Suprapubic skin (tissue), 4 donors: ENCODE measurements around the gene TBC1D16. TPM values are rescaled to one million over a fixed set of nuclear protein-coding genes. Genes with fewer than 3 reads are reported as not detected.
"Not testable (repeated sequence)": the region's sequence is repeated elsewhere in the genome, so short reads cannot be mapped to it uniquely, and the experiment has no call there.

Source experiments
- DNase-seq, 2 donors: peaks; one replicate each; pipeline ENCODE4 v3.0.0-alpha.2; 2019; ENCODE audit warnings: low spot score in 2 of 2
- H3K27ac ChIP-seq: fragments of 200-600 bp; sonication (generic); one replicate; pipeline ENCODE4 v1.5.1; 2019
- H3K27me3 ChIP-seq: fragments of 200-600 bp; sonication (generic); one replicate; pipeline ENCODE4 v1.5.1; 2019
- H3K36me3 ChIP-seq: fragments of 200-600 bp; sonication (generic); one replicate; pipeline ENCODE4 v1.5.1; 2019
- H3K4me1 ChIP-seq: fragments of 200-600 bp; sonication (generic); one replicate; pipeline ENCODE4 v1.5.1; 2019
- H3K4me3 ChIP-seq: fragments of 200-600 bp; sonication (generic); one replicate; pipeline ENCODE4 v1.5.1; 2019; ENCODE audit warnings: mild to moderate bottlenecking
- H3K9me3 ChIP-seq: fragments of 200-600 bp; sonication (generic); one replicate; pipeline ENCODE4 v1.5.1; 2019
- EP300 ChIP-seq: sonication (generic); formaldehyde crosslinking; IDR thresholded peaks from one replicate; pipeline ENCODE4 v1.6.1; 2017; ENCODE audit warnings: antibody characterized with exemption
- POLR2A ChIP-seq, 2 donors: fragments of 450-650 bp; IDR thresholded peaks; one replicate each; pipeline ENCODE4 v1.6.1; 2017; ENCODE audit warnings: antibody characterized with exemption in 2 of 2, mild to moderate bottlenecking in 2 of 2, moderate library complexity in 2 of 2
- POLR2AphosphoS5 ChIP-seq, 3 donors: sonication (generic); formaldehyde crosslinking; IDR thresholded peaks; one replicate each; pipeline ENCODE4 v1.6.1; 2017; ENCODE audit warnings: antibody characterized with exemption in 3 of 3
- WGBS: methylation state at CpG from one replicate; pipeline ENCODE4 v1.1.5; 2018; 5-methylcytosine and 5-hydroxymethylcytosine counted together
- total RNA-seq, 4 donors: library from RNA; depleted of rRNA; stranded (reverse); fragments of >200 nt; gene quantifications; one replicate each; pipeline ENCODE4 v1.1.0, GENCODE V29; 2016
- TF ChIP-seq, protein P1 (sequence below), 2 donors: fragments of 200-600 bp in 1 of 2; fragments of 450-650 bp in 1 of 2; sonication (generic) in 1 of 2; IDR thresholded peaks; one replicate each; pipeline ENCODE4 v1.5.1; 2016 to 2019; ENCODE audit warnings: antibody characterized with exemption in 2 of 2, mild to moderate bottlenecking in 1 of 2, moderate library complexity in 1 of 2

TBC1D16 gene
- total RNA-seq, 4 donors from 2014 or later, result 18.6 to 33.6 (median 22.7) TPM

DNA sequence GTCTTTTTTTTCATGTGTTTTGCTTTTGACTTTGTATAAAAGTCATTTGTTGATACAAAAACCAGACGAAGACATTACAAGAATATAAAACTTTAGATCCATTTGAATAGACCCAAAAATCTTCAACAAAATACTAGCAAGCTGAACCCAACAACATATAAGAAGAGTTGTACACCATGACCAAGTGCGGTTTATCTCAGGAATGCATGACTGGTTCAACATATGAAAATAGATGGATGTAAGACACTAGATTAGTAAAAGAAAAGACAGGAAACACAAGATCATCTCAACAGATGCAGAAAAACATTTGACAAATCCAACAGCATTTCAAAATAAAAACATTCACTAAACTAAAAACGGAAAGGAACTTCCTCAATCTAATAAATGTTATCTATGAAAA lies 69.0 kb downstream of the TBC1D16 start:
- TF ChIP-seq, protein P1, sequence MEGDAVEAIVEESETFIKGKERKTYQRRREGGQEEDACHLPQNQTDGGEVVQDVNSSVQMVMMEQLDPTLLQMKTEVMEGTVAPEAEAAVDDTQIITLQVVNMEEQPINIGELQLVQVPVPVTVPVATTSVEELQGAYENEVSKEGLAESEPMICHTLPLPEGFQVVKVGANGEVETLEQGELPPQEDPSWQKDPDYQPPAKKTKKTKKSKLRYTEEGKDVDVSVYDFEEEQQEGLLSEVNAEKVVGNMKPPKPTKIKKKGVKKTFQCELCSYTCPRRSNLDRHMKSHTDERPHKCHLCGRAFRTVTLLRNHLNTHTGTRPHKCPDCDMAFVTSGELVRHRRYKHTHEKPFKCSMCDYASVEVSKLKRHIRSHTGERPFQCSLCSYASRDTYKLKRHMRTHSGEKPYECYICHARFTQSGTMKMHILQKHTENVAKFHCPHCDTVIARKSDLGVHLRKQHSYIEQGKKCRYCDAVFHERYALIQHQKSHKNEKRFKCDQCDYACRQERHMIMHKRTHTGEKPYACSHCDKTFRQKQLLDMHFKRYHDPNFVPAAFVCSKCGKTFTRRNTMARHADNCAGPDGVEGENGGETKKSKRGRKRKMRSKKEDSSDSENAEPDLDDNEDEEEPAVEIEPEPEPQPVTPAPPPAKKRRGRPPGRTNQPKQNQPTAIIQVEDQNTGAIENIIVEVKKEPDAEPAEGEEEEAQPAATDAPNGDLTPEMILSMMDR (IDR thresholded peaks at IDR 0.05), result no peak
- no peak for TF ChIP-seq POLR2A (IDR thresholded peaks at IDR 0.05)
- TF ChIP-seq POLR2AphosphoS5 (IDR thresholded peaks at IDR 0.05), result no peak
- no peak for TF ChIP-seq EP300
- WGBS, result 93% methylated on average over 3 of the region's 3 CpGs
- Histone ChIP-seq H3K4me1 (no peaks in the 10 kb centered on the region), H3K4me3 (no peak overlapping the region), H3K9me3 (no peaks in the 10 kb centered on the region), H3K27ac (no peak overlapping the region), H3K36me3 (peaks cover 2% of the 10 kb centered on the region), H3K27me3 (no peaks in the 10 kb centered on the region)
- no peak for DNase-seq

DNA sequence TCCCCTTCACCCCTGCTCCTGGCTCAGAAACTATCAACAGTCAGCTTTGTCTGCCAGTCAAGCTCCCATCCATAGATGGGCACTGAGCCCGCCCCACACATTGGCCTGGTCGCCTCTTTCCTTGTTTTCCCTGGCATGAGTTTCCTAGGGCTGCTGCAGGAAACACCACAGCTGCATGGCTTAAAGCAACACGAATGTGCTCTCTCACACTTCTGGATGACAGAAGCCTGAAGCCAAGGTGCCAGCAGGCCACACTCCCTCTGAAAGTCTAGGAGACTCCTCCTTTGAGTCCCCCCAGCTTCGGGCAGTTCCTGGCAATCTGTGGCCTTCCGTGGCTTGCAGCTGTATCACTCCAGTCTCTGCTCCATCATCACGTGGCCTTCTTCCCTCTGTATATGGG lies 69.9 kb downstream of the TBC1D16 start:
- peak; percentile 46 to 57 for DNase-seq
- H3K9me3 ChIP-seq, result no peaks in the 10 kb centered on the region
- no peak overlapping the region for H3K4me3 ChIP-seq
- 53% methylated on average over 6 of the region's 6 CpGs for WGBS
- no peaks in the 10 kb centered on the region for H3K4me1 ChIP-seq
- no peak for TF ChIP-seq POLR2AphosphoS5 (IDR thresholded peaks at IDR 0.05)
- TF ChIP-seq EP300, result no peak
- TF ChIP-seq POLR2A (IDR thresholded peaks at IDR 0.05), result no peak
- TF ChIP-seq, protein P1 (IDR thresholded peaks at IDR 0.05), result no peak
- H3K27me3 ChIP-seq, result no peaks in the 10 kb centered on the region
- no peak overlapping the region for H3K27ac ChIP-seq
- H3K36me3 ChIP-seq, result no peaks in the 10 kb centered on the region

DNA sequence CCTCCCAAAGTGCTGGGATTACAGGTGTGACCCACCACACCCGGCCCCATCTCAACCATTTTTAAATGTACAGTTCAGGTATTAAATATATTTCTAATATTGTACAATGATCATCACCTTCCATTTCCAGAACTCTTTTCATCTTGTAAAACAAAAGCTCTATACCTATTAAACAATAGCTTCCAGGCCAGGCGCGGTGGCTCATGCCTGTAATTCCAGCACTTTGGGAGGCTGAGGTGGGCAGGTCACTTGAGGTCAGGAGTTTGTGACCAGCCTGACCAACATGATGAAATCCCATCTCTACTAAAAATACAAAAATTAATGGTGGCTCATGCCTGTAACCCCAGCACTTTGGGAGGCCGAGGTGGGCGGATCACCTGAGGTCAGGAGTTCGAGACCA lies 73.2 kb downstream of the TBC1D16 start:
- not testable (repeated sequence) for H3K9me3 ChIP-seq

DNA sequence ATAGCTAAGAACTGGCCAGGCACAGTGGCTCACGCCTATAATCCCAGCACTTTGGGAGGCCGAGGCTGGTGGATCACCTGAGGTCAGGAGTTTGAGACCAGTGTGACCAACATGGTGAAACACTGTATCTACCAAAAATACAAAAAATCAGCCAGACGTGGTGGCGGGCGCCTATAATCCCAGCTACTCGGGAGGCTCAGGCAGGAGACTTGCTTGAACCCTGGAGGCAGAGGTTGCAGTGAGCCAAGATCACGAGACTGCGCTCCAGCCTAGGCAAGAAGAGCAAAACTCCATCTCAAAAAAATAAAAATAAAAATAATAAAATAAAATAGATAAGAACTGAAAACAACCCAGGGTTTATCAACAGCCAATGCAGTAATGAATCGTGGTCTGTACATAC lies 74.1 kb downstream of the TBC1D16 start:
- 94% methylated on average over 9 of the region's 9 CpGs for WGBS
- H3K36me3 ChIP-seq, H3K9me3 ChIP-seq, H3K4me1 ChIP-seq, H3K27ac ChIP-seq, H3K27me3 ChIP-seq, H3K4me3 ChIP-seq: not testable (repeated sequence)
- DNase-seq, result peak; percentile 23 to 29

More for the DNA sequence above, 73.2 kb downstream of the TBC1D16 start:
- 92% methylated on average over 6 of the region's 6 CpGs for WGBS
- H3K36me3 ChIP-seq, H3K27me3 ChIP-seq, H3K27ac ChIP-seq, H3K4me3 ChIP-seq, H3K4me1 ChIP-seq: not testable (repeated sequence)
- peak; percentile 8 to 18 for DNase-seq

DNA sequence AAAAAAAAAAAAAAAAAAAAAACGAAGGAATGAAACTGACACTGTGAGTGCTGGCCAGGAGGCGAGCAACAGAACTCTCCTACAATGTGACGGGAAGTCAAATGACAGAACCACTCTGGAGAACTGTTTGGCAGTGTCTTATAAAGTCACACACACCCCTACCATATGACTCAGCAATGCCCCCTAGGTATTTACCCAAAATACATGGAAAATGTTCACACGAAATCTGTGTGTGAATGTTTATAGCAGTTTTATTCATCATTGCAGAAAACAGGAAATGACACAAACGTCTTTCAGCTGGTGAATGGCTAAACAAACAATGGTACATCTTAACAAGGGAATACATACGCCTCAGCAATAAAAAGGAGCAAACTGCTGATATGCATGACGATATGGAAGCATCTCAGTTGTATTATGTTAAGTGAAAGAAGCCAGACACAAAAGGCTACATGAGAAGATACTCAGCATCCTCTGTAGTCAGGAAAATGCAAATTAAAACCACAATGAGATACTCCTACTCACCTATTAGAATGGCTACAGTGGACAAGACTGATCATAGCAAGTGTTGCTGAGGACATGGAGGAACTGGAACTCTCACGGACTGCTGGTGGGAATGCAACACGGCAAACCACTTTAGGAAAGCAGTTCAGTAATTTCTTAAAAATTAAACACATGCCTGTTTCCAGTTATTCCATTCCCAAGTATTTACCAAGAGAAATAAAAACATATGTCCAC lies 74.7 kb downstream of the TBC1D16 start:
- no peaks in the 10 kb centered on the region for H3K27me3 ChIP-seq
- WGBS, result 67% methylated on average over 9 of the region's 9 CpGs
- H3K9me3 ChIP-seq, result no peaks in the 10 kb centered on the region
- DNase-seq, result no peak
- no peak overlapping the region for H3K4me3 ChIP-seq
- H3K36me3 ChIP-seq, result no peaks in the 10 kb centered on the region
- no peak overlapping the region for H3K27ac ChIP-seq
- no peak for TF ChIP-seq POLR2A (IDR thresholded peaks at IDR 0.05)
- no peak for TF ChIP-seq POLR2AphosphoS5 (IDR thresholded peaks at IDR 0.05)
- TF ChIP-seq EP300, result no peak
- TF ChIP-seq, protein P1 (IDR thresholded peaks at IDR 0.05), result no peak
- no peaks in the 10 kb centered on the region for H3K4me1 ChIP-seq

DNA sequence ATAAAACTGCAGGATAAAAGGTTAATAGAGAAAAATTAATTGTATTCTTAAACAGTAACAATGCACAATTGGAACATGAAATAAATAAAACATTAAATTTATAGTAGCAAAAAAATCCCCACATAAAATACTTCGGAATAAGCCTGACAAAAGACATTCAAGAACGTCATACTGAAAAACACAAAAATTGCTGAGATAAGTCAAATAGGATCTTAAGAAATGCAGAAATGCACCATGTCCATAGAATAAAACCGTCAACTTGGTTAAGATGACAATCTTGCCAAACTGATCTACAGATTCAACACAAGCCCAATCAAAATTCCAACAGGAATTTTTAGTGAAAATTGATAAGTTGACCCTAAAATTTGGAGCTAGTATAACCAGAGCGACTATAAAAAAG lies 76.6 kb downstream of the TBC1D16 start:
- Histone ChIP-seq H3K36me3 (no peaks in the 10 kb centered on the region), H3K9me3 (no peaks in the 10 kb centered on the region), H3K27me3 (no peaks in the 10 kb centered on the region), H3K4me1 (no peaks in the 10 kb centered on the region), H3K27ac (no peak overlapping the region), H3K4me3 (no peak overlapping the region)
- TF ChIP-seq POLR2A (IDR thresholded peaks at IDR 0.05), result no peak
- TF ChIP-seq, protein P1 (IDR thresholded peaks at IDR 0.05), result no peak
- no peak for TF ChIP-seq POLR2AphosphoS5 (IDR thresholded peaks at IDR 0.05)
- TF ChIP-seq EP300, result no peak
- 91% methylated on average over 4 of the region's 4 CpGs for WGBS
- DNase-seq, result no peak
